Transverse colon (tissue), 4 donors: ENCODE results near the gene MEGF8.
A peak's percentile ranks its signal among the peaks of the same experiment; 100 is the strongest.

Experiments
- EP300 ChIP-seq: sonication (generic); formaldehyde crosslinking; IDR thresholded peaks from one replicate; pipeline ENCODE4 v1.6.1; 2017; ENCODE audit warnings: antibody characterized with exemption, low read depth
- POLR2A ChIP-seq: fragments of 450-650 bp; IDR thresholded peaks from one replicate; pipeline ENCODE4 v1.6.1; 2016; ENCODE audit warnings: antibody characterized with exemption, mild to moderate bottlenecking, moderate library complexity
- POLR2AphosphoS5 ChIP-seq, 3 donors: sonication (generic); formaldehyde crosslinking; IDR thresholded peaks; one replicate each; pipeline ENCODE4 v1.6.1; 2016; ENCODE audit warnings: antibody characterized with exemption in 3 of 3
- TF ChIP-seq, protein P1 (sequence below), 5 experiments: fragments of 200-600 bp in 3 of 5; fragments of 450-650 bp in 2 of 5; sonication (generic) in 3 of 5; IDR thresholded peaks; 1 replicate in 2 of 5; 2 replicates in 3 of 5; pipeline ENCODE4 v1.5.1; 2016 to 2017; ENCODE audit warnings: antibody characterized with exemption in 5 of 5, inconsistent platforms in 3 of 5, mild to moderate bottlenecking in 2 of 5, moderate library complexity in 1 of 5

DNA sequence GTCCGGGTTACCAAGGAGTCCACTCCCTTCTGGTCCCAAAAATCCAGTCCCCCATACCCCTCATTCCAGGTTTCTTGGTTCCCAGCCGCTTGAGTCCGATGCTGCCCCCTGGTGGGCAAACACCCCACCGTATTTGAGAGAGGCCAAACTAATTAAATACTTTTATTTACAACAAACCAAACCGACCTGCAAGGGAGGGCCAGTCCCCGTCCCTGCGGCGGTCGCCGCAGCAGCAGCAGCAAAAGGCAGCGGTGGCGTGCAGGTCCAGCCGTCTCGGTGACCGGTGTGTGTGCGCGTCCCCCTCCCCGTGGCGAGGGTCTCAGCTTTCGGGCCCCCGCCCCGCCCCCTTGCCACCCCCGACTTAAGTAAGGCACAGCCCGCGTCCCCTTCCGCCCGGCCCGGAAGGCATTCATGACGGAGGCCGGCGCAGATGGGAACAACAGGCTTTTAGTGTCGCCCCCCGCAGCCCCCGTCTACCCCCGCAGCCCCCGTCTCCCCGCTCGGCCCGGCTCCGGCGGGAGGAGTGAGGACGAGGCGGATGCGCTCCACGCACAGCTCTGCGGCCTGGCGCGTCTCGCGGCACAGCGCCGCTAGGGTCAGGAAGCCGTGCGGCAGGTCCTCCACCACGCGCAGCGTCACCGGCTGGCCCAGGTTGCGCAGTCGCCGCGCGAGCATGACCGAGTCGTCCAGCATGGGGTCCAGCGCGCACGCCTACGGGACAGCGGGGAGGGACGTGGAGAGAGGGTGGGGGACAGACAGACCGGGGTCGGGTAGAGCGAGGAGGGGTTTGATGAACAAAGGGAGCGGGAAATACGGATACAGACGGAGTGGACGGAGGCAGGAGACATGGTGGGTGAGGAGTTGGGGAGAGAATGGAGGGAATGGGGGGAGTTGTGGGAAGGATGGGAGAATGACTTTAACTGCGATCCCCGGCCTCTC lies 76.2 kb downstream of the MEGF8 start:
- TF ChIP-seq POLR2A (no peak), POLR2AphosphoS5 (IDR thresholded peaks at IDR 0.05) (peak in 2 of 3 donors; percentile 16 to 32), EP300 (no peak)
- TF ChIP-seq, protein P1, sequence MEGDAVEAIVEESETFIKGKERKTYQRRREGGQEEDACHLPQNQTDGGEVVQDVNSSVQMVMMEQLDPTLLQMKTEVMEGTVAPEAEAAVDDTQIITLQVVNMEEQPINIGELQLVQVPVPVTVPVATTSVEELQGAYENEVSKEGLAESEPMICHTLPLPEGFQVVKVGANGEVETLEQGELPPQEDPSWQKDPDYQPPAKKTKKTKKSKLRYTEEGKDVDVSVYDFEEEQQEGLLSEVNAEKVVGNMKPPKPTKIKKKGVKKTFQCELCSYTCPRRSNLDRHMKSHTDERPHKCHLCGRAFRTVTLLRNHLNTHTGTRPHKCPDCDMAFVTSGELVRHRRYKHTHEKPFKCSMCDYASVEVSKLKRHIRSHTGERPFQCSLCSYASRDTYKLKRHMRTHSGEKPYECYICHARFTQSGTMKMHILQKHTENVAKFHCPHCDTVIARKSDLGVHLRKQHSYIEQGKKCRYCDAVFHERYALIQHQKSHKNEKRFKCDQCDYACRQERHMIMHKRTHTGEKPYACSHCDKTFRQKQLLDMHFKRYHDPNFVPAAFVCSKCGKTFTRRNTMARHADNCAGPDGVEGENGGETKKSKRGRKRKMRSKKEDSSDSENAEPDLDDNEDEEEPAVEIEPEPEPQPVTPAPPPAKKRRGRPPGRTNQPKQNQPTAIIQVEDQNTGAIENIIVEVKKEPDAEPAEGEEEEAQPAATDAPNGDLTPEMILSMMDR (IDR thresholded peaks at IDR 0.05), result peak; percentile 71 to 89 (median 83)
